Uterus (tissue), 2 donors: ENCODE measurements around the gene IPPK.

Experiments used
- POLR2A ChIP-seq, 2 donors: fragments of 450-650 bp; IDR thresholded peaks; one replicate each; pipeline ENCODE4 v1.6.1; 2016; ENCODE audit warnings: antibody characterized with exemption in 2 of 2, mild to moderate bottlenecking in 1 of 2, moderate library complexity in 1 of 2
- TF ChIP-seq, protein P1 (sequence below), 4 experiments: fragments of 200-600 bp in 2 of 4; fragments of 450-650 bp in 2 of 4; sonication (generic) in 2 of 4; IDR thresholded peaks; one replicate each; pipeline ENCODE4 v1.5.1; 2016 to 2019; ENCODE audit warnings: antibody characterized with exemption in 4 of 4, mild to moderate bottlenecking in 2 of 4, moderate library complexity in 1 of 4

DNA sequence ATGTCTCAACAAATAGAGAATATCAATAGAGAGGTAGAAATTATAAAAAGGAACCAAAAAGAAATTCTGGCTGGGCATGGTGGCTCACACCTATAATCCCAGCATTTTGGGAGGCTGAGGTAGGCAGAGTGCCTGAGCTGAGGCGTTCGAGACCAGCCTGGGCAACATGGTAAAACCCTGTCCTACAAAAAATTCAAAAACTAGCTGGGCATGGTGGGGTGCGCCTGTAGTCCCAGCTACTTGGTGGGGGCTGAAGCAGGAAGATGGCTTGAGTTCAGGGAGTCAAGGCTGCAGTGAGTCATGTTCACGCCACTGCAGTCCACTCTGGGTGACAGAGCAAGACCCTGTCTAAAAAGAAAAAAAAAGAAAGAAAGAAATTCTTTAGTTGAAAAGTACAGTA is 24.9 kb downstream of the IPPK start:
- TF ChIP-seq, protein P1, sequence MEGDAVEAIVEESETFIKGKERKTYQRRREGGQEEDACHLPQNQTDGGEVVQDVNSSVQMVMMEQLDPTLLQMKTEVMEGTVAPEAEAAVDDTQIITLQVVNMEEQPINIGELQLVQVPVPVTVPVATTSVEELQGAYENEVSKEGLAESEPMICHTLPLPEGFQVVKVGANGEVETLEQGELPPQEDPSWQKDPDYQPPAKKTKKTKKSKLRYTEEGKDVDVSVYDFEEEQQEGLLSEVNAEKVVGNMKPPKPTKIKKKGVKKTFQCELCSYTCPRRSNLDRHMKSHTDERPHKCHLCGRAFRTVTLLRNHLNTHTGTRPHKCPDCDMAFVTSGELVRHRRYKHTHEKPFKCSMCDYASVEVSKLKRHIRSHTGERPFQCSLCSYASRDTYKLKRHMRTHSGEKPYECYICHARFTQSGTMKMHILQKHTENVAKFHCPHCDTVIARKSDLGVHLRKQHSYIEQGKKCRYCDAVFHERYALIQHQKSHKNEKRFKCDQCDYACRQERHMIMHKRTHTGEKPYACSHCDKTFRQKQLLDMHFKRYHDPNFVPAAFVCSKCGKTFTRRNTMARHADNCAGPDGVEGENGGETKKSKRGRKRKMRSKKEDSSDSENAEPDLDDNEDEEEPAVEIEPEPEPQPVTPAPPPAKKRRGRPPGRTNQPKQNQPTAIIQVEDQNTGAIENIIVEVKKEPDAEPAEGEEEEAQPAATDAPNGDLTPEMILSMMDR (IDR thresholded peaks at IDR 0.05), result no peak
- no peak for TF ChIP-seq POLR2A (IDR thresholded peaks at IDR 0.05)
